B cell (primary cell): ENCODE measurements around the gene ANTKMT. TPM values are rescaled to one million over a fixed set of nuclear protein-coding genes. Genes with fewer than 3 reads are reported as not detected.

ENCODE experiments used
- ATAC-seq: fragments of 200-7000 bp; cut with Tn5 transposase; one replicate; pipeline ENCODE4 v1.10.0; 2021; ENCODE audit warnings: low read depth, mild to moderate bottlenecking, moderate number of reproducible peaks, moderate library complexity
- CTCF ChIA-PET: fragments of 350-600 bp; sonication (Branson Sonifier 250); formaldehyde crosslinking; loops from one replicate; lab custom pipeline; 2021; ENCODE audit warnings: antibody characterized with exemption, inconsistent platforms; lab: Charles Lee
- POLR2A ChIA-PET: fragments of 350-600 bp; sonication (Branson Sonifier 250); formaldehyde crosslinking; loops from one replicate; lab custom pipeline; 2021; ENCODE audit warnings: antibody characterized with exemption; lab: Charles Lee
- DNase-seq: peaks from one replicate; pipeline ENCODE4 v3.0.0; 2013
- H2AFZ ChIP-seq: 2 replicates; pipeline ENCODE4 v1.6.1; 2012; ENCODE audit warnings: mild to moderate bottlenecking, low read depth, low read length; ENCODE audit not compliant: insufficient read depth, poor library complexity, severe bottlenecking
- H3K27ac ChIP-seq, 2 donors: 1 replicate in 1 of 2; 2 replicates in 1 of 2; pipeline ENCODE4 v1.5.1; 2012 to 2013; ENCODE audit warnings: low read length in 2 of 2, mild to moderate bottlenecking in 2 of 2, moderate library complexity in 1 of 2
- H3K27me3 ChIP-seq, 4 experiments: fragments of 200-600 bp in 1 of 4; sonication (generic) in 1 of 4; replicated peaks in 1 of 4; 1 replicate in 2 of 4; 2 replicates in 2 of 4; pipeline versions ENCODE4 v1.6.1 to v1.7.0; 2013 to 2016; ENCODE audit warnings: low read length in 3 of 4, mild to moderate bottlenecking in 2 of 4, mixed read lengths in 1 of 4, moderate library complexity in 1 of 4; ENCODE audit not compliant: insufficient read depth in 4 of 4, control insufficient read depth in 3 of 4; ENCODE audit errors: control extremely low read depth in 1 of 4
- H3K36me3 ChIP-seq, 2 experiments: replicated peaks in 1 of 2; 1 replicate in 1 of 2; 2 replicates in 1 of 2; pipeline versions ENCODE4 v1.6.1 to v1.7.1; 2013; ENCODE audit warnings: low read length in 1 of 2; ENCODE audit not compliant: insufficient read depth in 2 of 2, control insufficient read depth in 1 of 2; ENCODE audit errors: control extremely low read depth in 1 of 2, extremely low read depth in 1 of 2
- H3K4me1 ChIP-seq, 2 donors: fragments of 200-600 bp in 1 of 2; sonication (generic) in 1 of 2; 1 replicate in 1 of 2; 2 replicates in 1 of 2; pipeline versions ENCODE4 v1.5.1 to v1.6.1; 2013 to 2017; ENCODE audit warnings: low read length in 2 of 2; ENCODE audit not compliant: control insufficient read depth in 2 of 2, insufficient read depth in 2 of 2
- H3K4me2 ChIP-seq: replicated peaks from 2 replicates; pipeline ENCODE3; 2012; ENCODE audit warnings: mild to moderate bottlenecking, low read depth, low read length; ENCODE audit not compliant: poor library complexity, severe bottlenecking
- H3K4me3 ChIP-seq, 5 experiments: fragments of 200-600 bp in 1 of 5; sonication (generic) in 1 of 5; 1 replicate in 3 of 5; 2 replicates in 2 of 5; pipeline versions ENCODE4 v1.5.1 to v1.7.0; 2011 to 2016; ENCODE audit warnings: low read length in 4 of 5, mild to moderate bottlenecking in 4 of 5, low read depth in 2 of 5, control low read depth in 1 of 5, moderate library complexity in 1 of 5; ENCODE audit not compliant: insufficient read depth in 1 of 5; ENCODE audit errors: control extremely low read depth in 1 of 5, extremely low read depth in 1 of 5
- H3K79me2 ChIP-seq: fragments of 200-600 bp; sonication (generic); one replicate; pipeline ENCODE4 v1.6.0; 2016; ENCODE audit warnings: low read length; ENCODE audit not compliant: control insufficient read depth, insufficient read depth
- H3K9ac ChIP-seq: fragments of 200-600 bp; sonication (generic); 2 replicates; pipeline ENCODE4 v1.6.1; 2017; ENCODE audit warnings: mild to moderate bottlenecking, low read length, moderate library complexity
- H3K9me3 ChIP-seq, 3 donors: one replicate each; pipeline versions ENCODE4 v1.6.1 to v1.7.1; 2013; ENCODE audit warnings: low read length in 2 of 3; ENCODE audit not compliant: control insufficient read depth in 2 of 3, insufficient read depth in 1 of 3; ENCODE audit errors: control extremely low read depth in 1 of 3
- H4K20me1 ChIP-seq: 2 replicates; pipeline ENCODE4 v1.6.0; 2012; ENCODE audit warnings: mild to moderate bottlenecking, low read length; ENCODE audit not compliant: insufficient read depth, control insufficient read depth, poor library complexity, severe bottlenecking
- H3K27ac Mint-ChIP-seq: one replicate; pipeline ENCODE4 v1.8.0; 2021; ENCODE audit warnings: mixed read lengths
- H3K27me3 Mint-ChIP-seq: one replicate; pipeline ENCODE4 v1.8.0; 2021; ENCODE audit warnings: mixed read lengths
- H3K4me1 Mint-ChIP-seq: one replicate; pipeline ENCODE4 v1.8.0; 2021; ENCODE audit warnings: mixed read lengths
- H3K4me3 Mint-ChIP-seq: one replicate; pipeline ENCODE4 v1.8.0; 2021; ENCODE audit warnings: mixed read lengths
- H3K9me3 Mint-ChIP-seq: one replicate; pipeline ENCODE4 v1.8.0; 2022; ENCODE audit warnings: mixed read lengths; ENCODE audit not compliant: insufficient read depth
- EZH2 ChIP-seq: IDR thresholded peaks from 2 replicates; pipeline ENCODE4 v1.6.1; 2012; ENCODE audit warnings: borderline replicate concordance, low read depth, mild to moderate bottlenecking, moderate library complexity, low read length; ENCODE audit not compliant: insufficient read depth, poor library complexity, severe bottlenecking
- WGBS: methylation state at CpG from one replicate; pipeline ENCODE4 v1.1.5; 2013; ENCODE audit warnings: missing lambda C conversion rate; ENCODE audit not compliant: insufficient coverage; 5-methylcytosine and 5-hydroxymethylcytosine counted together
- intact Hi-C: fragments of 100-400 bp; cut with micrococcal nuclease; formaldehyde crosslinking; loops from one replicate; pipeline ENCODE4 v1.10.0; 2022
- polyA plus RNA-seq: library from polyadenylated mRNA; depleted of rRNA; stranded (reverse); fragments of >200 nt; gene quantifications from 2 replicates; pipeline ENCODE4 v1.2.3, GENCODE V29; 2012
- total RNA-seq, 2 donors: library from RNA; stranded (reverse); fragments of 120-200 nt in 1 of 2; gene quantifications; 1 replicate in 1 of 2; 2 replicates in 1 of 2; pipeline versions ENCODE4 v1.2.3 to v1.2.4, GENCODE V29; 2013 to 2022
- TF ChIP-seq, protein P1 (sequence below): fragments of 200-600 bp; IDR thresholded peaks from one replicate; pipeline ENCODE4 v1.8.0; 2022; ENCODE audit warnings: antibody characterized with exemption, mild to moderate bottlenecking

The ANTKMT gene
- total and polyA plus RNA-seq, 2 donors (not counting 1 experiment from before 2014, with no cell fraction given), result 41.0 to 54.1 TPM

DNA sequence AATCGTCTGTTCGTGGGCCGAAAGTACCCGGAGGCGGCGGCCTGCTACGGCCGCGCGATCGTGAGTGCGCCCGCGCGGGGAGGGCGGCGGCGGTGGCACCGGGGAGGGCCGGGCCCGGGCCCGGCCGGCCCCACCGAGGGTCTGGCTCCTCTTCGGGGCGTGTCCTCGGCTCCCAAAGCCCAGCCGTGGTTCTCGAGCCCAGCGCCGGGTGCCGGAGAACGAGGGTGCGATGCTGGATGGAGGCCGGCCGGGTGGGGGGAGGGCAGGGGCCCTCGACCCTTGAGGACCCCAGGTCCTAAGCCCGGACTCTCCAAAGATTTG is 40.4 kb upstream of the ANTKMT start:
- ATAC-seq (no peak), DNase-seq (no peak)
- H3K27me3 ChIP-seq, result peaks cover 0 to 15% (median 6%) of the 10 kb centered on the region in 4 experiments
- H3K79me2 ChIP-seq, result peaks cover 32% of the 10 kb centered on the region
- WGBS, result under 1% methylated on average over 38 of the region's 38 CpGs
- intact Hi-C loops, result loop anchor here (5.0 kb wide), 1 partner anchor 42 kb away; the partner anchor contains the start of gene ANTKMT
- H3K4me3 ChIP-seq, result peak overlapping the region; percentile 22 to 84 (median 65)
- ChIA-PET POLR2A (interaction anchor here (0.8 to 1.1 kb wide), 2 partner anchors 10 to 154 kb away, joined by 3 to 6 read pairs; partner anchors contain the start of gene WDR24), CTCF (interaction anchor here (0.8 to 1.4 kb wide), 2 partner anchors 10 to 13 kb away, joined by 3 to 7 read pairs; partner anchors contain the start of genes RHOT2 and WDR24)
- H3K4me3 Mint-ChIP-seq, result peak overlapping the region; percentile 89
- H3K27ac Mint-ChIP-seq, result peak overlapping the region; percentile 65
- peak overlapping the region in 1 of 2 donors; percentile 81 for H3K27ac ChIP-seq
- peak overlapping the region; percentile 99 for H3K4me2 ChIP-seq
- peaks cover 0 to 17% of the 10 kb centered on the region in 2 experiments for H3K36me3 ChIP-seq
- H2AFZ ChIP-seq, result peak overlapping the region; percentile 85
- no peaks in the 10 kb centered on the region for H3K9me3 Mint-ChIP-seq
- H3K4me1 ChIP-seq, result peaks cover 28 to 65% of the 10 kb centered on the region in 2 donors
- H3K27me3 Mint-ChIP-seq, result no peaks in the 10 kb centered on the region
- H3K9me3 ChIP-seq, result peaks cover 0 to 7% (median 0%) of the 10 kb centered on the region in 3 donors
- peak overlapping the region; percentile 67 for H3K9ac ChIP-seq
- peaks cover 31% of the 10 kb centered on the region for H4K20me1 ChIP-seq
- peaks cover 38% of the 10 kb centered on the region for H3K4me1 Mint-ChIP-seq
- TF ChIP-seq EZH2, result no peak
- TF ChIP-seq, protein P1, sequence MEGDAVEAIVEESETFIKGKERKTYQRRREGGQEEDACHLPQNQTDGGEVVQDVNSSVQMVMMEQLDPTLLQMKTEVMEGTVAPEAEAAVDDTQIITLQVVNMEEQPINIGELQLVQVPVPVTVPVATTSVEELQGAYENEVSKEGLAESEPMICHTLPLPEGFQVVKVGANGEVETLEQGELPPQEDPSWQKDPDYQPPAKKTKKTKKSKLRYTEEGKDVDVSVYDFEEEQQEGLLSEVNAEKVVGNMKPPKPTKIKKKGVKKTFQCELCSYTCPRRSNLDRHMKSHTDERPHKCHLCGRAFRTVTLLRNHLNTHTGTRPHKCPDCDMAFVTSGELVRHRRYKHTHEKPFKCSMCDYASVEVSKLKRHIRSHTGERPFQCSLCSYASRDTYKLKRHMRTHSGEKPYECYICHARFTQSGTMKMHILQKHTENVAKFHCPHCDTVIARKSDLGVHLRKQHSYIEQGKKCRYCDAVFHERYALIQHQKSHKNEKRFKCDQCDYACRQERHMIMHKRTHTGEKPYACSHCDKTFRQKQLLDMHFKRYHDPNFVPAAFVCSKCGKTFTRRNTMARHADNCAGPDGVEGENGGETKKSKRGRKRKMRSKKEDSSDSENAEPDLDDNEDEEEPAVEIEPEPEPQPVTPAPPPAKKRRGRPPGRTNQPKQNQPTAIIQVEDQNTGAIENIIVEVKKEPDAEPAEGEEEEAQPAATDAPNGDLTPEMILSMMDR, result no peak
